Fibroblast of villous mesenchyme (primary cell): ENCODE measurements around the gene C2CD4C. TPM values are rescaled to one million over a fixed set of nuclear protein-coding genes. Genes with fewer than 3 reads are reported as not detected.

Experiments
- DNase-seq: peaks from one replicate; pipeline ENCODE4 v3.0.0-alpha.2; 2010; ENCODE audit warnings: low read depth
- H3K4me3 ChIP-seq: 2 replicates; pipeline ENCODE4 v1.5.1; 2011; ENCODE audit warnings: low read depth, mild to moderate bottlenecking, low read length
- CTCF ChIP-seq: IDR thresholded peaks from 2 replicates; pipeline ENCODE4 v1.5.1; 2012; ENCODE audit warnings: low read depth, mild to moderate bottlenecking, low read length; ENCODE audit not compliant: insufficient read depth
- total RNA-seq: library from RNA; depleted of rRNA; stranded (reverse); fragments of >200 nt; gene quantifications from 2 replicates; pipeline ENCODE4 v1.2.3, GENCODE V29; 2012

Gene C2CD4C
- total RNA-seq, 1 donor = not detected

GRCh38 chr19:437041-437440 is 28.1 kb upstream of the C2CD4C start:
- H3K4me3 ChIP-seq = no peak overlapping the region
- DNase-seq = no peak
- TF ChIP-seq CTCF = no peak

DNA sequence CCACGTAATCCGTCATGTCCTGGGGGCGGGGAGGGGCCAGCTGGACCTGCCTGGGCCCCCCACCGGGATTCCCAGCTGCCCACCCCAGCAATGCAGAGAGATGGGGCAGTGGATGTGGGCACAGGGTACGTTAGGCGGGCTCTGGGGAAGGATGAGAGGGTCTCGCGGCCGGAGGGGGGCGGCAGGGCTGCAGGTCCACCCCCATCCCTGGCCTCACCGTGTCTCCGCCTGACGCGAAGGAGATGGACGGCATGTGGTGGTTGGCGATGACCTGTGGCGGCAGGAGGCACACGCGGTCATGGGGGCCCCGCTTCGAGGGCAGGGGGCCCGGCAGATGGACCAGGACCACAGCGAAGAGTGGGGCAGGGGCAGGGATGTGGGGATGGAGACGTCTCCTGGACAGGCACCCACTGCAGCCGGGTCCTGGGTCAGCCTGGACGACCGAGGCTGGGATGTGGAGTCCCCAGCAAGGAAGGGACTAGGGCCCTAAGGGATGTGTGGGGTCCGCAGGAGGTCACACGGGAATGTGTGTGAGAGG is 27.5 kb upstream of the C2CD4C start:
- H3K4me3 ChIP-seq = no peak overlapping the region
- no peak for DNase-seq
- no peak for TF ChIP-seq CTCF

DNA sequence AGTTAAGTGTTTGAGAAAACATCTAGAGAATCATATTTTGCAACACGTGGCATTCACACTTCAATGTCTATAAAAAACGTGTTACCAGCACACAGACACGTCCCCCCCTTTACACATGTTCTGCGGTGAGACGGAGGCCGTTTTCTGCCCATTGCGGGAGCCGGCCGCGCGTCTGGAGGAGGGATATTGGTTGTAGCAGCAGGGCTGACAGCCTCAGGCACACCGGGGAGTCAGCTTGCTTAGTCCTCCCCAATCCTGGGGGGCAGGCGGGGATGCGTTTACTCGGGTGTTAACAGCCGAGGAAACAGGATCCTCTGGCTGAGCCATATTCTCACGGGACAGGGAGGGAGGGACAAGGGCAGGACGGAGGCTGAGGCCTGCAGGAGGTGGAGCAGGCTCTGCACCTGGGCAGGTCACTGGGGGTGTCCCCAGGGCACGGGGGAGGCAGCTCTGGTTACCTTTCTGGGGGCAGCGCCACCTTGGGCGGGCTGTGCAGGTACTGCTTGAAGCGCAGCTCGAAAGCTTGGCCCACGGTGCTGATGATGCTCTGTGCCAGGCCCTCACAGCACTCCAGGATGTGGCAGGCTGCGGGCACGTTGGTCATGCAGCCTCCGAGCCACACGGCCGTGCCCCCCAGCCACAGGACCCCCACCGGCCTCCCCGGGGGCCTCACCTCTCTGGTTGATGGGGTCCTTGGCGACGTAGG is 26.9 kb upstream of the C2CD4C start:
- H3K4me3 ChIP-seq = no peak overlapping the region
- DNase-seq = no peak
- TF ChIP-seq CTCF = no peak

DNA sequence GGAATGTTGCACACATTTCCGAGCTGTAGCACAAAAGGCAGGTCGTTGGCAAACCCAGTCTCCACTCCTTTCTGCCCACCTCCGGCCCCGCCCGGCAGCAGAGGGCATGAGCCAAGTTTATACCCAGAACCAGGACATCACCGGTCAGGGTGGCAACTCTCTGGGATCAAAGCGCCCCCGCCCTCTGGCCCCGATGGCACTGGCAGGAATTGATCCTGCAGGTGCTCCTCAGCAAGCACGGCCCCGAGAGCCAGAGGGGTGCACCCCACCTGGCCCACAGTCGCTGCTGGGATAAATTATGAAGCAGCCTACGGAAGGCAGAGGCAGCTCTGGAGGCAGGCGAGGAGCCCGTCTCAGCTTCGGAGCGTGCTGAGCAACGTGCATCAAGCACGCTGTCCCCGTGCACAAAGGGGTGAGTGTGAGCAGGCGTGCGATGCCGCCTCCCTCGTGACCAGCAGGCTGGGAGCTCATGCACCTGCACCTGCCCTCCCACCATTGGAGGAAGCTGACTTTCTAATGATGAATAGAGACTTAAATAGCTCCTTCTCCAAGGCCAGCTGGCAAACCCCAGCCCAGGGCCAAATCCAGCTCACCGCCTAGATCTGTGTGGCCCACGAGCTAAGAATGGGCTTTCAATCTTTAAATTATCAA is 26.2 kb upstream of the C2CD4C start:
- H3K4me3 ChIP-seq = no peak overlapping the region
- no peak for TF ChIP-seq CTCF
- no peak for DNase-seq

- no peak overlapping the region for H3K4me3 ChIP-seq
- DNase-seq = no peak
- no peak for TF ChIP-seq CTCF
Observed at GRCh38 chr19:434152-434960, 25.4 kb upstream of the C2CD4C start.

GRCh38 chr19:430701-431100 is 21.8 kb upstream of the C2CD4C start:
- no peak for TF ChIP-seq CTCF
- H3K4me3 ChIP-seq = no peak overlapping the region
- DNase-seq = no peak
